Smooth muscle cell of the umbilical artery (primary cell): ENCODE results near the gene KATNBL1. TPM values are rescaled to one million over a fixed set of nuclear protein-coding genes. Genes with fewer than 3 reads are reported as not detected.

ENCODE experiments used
- total RNA-seq: library from RNA; depleted of rRNA; stranded (reverse); fragments of >200 nt; gene quantifications from 2 replicates; pipeline ENCODE4 v1.2.3, GENCODE V29; 2014

The KATNBL1 gene, protein sequence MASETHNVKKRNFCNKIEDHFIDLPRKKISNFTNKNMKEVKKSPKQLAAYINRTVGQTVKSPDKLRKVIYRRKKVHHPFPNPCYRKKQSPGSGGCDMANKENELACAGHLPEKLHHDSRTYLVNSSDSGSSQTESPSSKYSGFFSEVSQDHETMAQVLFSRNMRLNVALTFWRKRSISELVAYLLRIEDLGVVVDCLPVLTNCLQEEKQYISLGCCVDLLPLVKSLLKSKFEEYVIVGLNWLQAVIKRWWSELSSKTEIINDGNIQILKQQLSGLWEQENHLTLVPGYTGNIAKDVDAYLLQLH
- total RNA-seq, result 56.1 and 56.4 TPM in 2 replicates

DNA sequence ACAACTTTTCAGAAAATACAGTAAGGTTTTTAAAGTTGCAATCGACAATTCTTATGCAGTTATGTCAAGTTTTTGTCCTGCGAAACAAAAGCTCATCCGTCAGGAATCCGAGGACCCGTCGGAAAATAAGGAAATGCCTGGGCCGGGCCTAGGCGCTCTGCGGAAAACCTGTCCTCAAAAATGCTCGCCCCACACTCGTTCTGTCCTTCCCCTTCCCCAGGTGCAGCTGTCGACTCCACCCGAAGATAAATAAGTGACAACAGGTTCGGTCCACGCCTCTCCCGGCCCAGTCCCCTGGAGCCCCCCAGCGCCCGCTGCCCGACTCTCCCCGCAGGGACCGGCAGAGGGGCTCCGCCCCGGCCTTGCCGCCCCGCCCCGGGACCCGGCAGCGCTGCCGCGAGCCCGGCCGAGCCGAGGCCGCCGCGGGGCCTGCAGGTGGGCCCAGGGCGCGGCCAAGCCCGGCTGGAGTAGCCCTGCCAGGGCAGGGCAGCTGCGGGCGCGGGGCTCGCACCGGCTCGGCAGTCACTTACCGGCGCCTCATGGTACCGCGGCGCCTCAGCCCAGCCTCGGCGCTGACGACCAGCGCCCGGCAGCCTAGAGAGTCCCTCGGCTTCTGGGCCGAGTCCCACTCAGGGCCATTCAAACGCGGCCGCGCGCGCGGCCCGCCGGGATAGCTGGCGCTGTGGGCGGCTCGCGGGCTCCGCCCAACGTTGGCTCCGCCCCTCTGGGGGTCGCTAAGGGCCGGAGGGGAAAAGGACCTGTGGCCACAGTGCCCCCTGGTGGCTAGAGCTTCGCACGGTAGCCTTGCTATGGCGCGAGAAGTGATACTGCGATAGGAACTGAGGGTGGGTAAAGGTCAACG lies at the start of gene KATNBL1:
Gene KATNBL1, minus strand, starts transcription at position 676 of the 862 bp plus-strand sequence. CDS start 46,420 bp downstream, outside the sequence.

DNA sequence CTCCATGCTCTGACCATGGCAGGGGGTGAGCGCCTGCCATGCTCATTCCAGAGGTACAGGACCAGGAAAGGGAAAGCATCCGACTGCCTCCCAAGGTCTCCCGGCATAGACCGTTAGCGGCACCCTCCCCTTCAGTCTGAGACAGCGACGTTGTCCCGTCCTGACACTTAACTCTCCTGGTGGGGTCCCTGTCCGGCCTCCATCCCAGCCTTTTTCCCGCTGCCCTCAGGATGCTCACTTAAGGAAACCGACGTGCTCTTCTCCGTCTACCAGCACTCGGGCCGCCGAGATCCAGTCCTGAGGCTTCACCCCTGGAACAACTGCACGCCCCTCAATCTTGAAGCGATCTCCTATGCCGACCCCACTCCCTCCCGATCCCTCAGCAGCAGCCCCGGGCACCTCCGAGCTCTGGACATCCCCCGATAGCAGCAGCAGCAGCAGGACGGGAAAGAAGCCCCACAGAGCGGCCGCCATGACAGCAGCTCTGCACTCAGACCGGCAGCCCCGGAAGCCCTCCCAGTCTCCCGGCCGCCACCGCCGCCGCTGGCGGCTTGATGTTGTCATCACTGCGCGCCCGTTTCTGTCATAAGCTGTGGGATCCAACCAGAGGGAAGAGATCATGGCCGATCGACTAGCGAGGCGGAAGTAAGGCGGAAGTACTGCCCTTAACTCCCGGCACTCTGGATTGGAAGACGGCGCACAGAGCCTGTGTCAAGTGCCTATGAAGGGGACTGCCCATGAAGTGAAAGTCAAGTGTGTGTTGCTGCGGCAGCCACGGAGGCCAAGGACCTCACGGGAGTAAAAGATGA lies 108.3 kb downstream of the KATNBL1 start, which contains the start of the genes EMC7 and PGBD4:
Gene EMC7, minus strand, starts transcription at position 497 of the 809 bp plus-strand sequence. Its CDS starts 23 bp downstream, at position 474.
Gene PGBD4, plus strand, starts transcription at position 718 of the 809 bp plus-strand sequence. CDS start 449 bp downstream, outside the sequence.

Other genes starting within 250 kb of the KATNBL1 start
- gene CHRM5, start 241.6 kb downstream of the KATNBL1 start, total RNA-seq, result under 0.01 TPM in 1 of 2 replicates, not detected in the other
- gene AVEN, start 170.9 kb downstream of the KATNBL1 start, total RNA-seq, result 35.8 and 51.7 TPM in 2 replicates
- gene EMC7, start 108.2 kb downstream of the KATNBL1 start, total RNA-seq, result 44.8 and 71.0 TPM in 2 replicates
- 2.9 and 3.3 TPM in 2 replicates for gene PGBD4, start 108.0 kb downstream of the KATNBL1 start, total RNA-seq
- 107 and 183 TPM in 2 replicates for gene EMC4, start 14.9 kb upstream of the KATNBL1 start, total RNA-seq
- gene SLC12A6, start 127.7 kb upstream of the KATNBL1 start, total RNA-seq, result 12.3 and 12.8 TPM in 2 replicates
- gene NOP10, start 133.0 kb upstream of the KATNBL1 start, total RNA-seq, result 116 and 182 TPM in 2 replicates
- 0.05 TPM in 1 of 2 replicates, not detected in the other for gene NUTM1, start 133.2 kb upstream of the KATNBL1 start, total RNA-seq
- 5.0 and 16.5 TPM in 2 replicates for gene LPCAT4, start 157.1 kb upstream of the KATNBL1 start, total RNA-seq
- 23.2 and 37.8 TPM in 2 replicates for gene GOLGA8A, start 227.7 kb upstream of the KATNBL1 start, total RNA-seq